Measurements from ENCODE around the gene RAE1. TPM values are rescaled to one million over a fixed set of nuclear protein-coding genes. Genes with fewer than 3 reads are reported as not detected.

RAE1 gene
- total RNA-seq, 2 experiments from 2014 or later: 49.7 to 52.0 TPM

DNA sequence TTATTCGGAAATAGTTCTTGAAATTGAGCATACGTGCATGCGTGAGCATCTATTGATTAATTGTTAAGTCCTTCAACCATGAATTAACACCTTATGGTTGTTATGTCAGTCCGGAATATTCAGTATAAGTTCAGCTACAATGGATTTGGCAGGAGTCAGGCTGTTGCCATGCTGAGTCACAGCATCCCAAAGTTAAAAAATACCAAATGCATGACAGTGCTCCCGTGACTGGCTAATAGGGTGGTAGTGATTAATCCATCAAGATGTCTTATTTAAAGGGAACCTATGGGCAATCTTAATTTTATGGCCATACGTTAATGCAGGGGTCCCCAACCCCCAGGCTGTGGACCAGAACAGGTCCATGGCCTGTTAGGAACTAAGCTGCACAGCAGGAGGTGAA lies 10.5 kb downstream of the RAE1 start:
- POLR2A ChIA-PET: no interaction called here

GRCh38 chr20:57364451-57364850 lies 13.4 kb downstream of the RAE1 start:
- POLR2A ChIA-PET: no interaction called here
- CTCF ChIA-PET: no interaction called here

More for the DNA sequence above, 10.5 kb downstream of the RAE1 start:
- CTCF ChIA-PET: interaction anchor here (1.4 kb wide), 1 partner anchor 20 kb away, joined by 3 read pairs; no protein-coding TSS in a partner anchor

GRCh38 chr20:57369596-57369995 lies 18.5 kb downstream of the RAE1 start:
- CTCF ChIA-PET: no interaction called here
- POLR2A ChIA-PET: no interaction called here

GRCh38 chr20:57370316-57370715 lies 19.3 kb downstream of the RAE1 start:
- ChIA-PET CTCF (no interaction called here), POLR2A (no interaction called here)

DNA sequence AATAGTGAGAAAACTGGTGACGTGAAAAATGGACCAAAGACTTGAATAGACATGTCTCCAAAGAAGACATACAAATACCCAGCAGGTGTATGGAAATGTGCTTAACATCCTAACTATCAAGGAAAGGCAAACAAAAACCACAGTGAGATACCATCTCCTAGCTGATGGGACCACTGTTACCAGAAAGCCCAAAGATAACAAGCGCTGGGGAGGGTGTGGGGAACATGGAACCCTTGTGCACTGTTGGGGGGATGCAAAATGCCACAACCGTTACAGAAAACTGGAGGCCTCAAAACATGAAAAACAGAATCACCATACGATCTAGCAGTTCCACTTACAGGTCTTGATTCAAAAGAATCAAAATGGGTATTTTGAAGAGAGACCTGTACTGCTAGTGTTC lies 20.3 kb downstream of the RAE1 start:
- CTCF ChIA-PET: no interaction called here
- POLR2A ChIA-PET: no interaction called here

DNA sequence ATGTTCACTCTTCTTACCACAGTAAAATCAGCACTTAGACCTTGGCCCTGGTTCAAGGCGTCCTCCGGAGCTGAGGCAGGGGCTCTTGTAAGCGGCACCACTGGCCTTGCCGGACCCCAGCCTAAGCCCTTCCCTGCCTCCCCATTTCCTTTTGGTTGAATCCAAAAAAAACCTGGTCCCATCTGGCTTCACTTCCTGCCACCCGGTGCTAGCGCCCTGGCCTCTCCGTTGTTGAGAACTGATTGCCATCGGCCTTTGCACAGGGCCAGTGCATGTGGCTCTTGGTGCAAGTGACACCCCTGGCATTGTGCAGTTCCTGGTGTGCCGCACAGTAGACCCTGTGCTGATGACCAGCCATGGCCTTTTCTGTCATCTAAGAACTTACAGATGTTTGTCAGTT lies 21.1 kb downstream of the RAE1 start:
- POLR2A ChIA-PET: no interaction called here
- CTCF ChIA-PET: no interaction called here

DNA sequence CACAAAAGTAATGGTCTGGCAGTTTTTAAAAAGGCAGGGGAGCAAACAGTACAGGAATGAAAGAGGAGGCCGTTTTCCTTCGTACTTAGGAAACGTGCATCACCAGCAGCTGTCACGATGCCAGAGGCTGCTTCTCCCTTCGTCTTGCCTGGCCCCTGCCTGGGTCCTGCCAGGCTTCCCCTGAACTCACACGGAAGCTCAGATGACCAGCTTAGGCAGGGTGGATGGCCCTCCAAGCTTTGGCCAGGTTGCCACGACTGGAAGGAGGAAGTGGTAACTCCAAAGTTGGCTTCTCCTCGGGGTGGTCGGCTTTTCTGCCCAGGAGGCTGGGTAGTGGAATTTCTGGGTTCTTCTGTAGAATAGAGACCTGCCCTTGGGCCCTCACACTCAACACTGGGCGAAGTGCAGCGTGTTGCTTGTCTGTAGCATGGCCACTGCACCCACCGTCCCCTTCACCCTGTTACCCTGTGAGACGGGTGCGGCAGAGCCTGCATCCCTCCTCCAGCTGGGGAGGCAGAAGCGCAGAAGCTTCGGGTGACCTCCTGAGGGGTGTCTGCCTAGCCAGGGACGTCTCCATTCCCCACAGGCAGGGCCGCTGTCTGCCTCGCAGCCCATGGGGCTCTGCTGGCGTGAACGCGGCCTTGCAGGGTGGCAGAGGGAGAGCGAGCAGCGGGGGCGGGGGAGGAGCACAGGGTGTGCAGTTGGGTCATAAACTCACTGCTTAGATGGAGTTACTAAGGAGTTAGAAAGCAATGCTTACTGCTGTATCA lies 21.7 kb downstream of the RAE1 start:
- CTCF ChIA-PET: no interaction called here
- POLR2A ChIA-PET: no interaction called here

DNA sequence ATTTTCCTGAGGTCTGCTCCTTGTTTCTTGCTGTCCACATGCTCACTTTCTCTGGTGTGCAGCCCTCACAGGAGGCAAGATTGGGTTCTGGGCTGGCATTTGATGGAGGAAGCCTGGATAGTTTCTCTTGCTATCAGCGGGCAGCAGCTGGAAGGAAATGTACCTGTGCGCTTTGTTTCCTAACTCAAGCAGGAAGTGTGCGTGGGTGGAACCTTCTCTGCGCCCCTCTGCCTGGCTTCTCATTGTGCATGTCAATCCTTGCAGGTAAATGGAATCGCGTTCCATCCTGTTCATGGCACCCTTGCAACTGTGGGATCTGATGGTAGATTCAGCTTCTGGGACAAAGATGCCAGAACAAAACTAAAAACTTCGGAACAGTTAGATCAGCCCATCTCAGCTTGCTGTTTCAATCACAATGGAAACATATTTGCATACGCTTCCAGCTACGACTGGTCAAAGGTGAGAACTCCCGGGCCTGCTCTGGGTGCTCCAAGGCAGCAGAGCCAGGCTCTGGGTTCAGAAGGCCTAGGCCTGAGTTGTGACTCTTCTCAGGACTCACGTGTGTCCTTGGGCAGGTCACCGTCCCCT lies 23.4 kb downstream of the RAE1 start:
- POLR2A ChIA-PET: no interaction called here

DNA sequence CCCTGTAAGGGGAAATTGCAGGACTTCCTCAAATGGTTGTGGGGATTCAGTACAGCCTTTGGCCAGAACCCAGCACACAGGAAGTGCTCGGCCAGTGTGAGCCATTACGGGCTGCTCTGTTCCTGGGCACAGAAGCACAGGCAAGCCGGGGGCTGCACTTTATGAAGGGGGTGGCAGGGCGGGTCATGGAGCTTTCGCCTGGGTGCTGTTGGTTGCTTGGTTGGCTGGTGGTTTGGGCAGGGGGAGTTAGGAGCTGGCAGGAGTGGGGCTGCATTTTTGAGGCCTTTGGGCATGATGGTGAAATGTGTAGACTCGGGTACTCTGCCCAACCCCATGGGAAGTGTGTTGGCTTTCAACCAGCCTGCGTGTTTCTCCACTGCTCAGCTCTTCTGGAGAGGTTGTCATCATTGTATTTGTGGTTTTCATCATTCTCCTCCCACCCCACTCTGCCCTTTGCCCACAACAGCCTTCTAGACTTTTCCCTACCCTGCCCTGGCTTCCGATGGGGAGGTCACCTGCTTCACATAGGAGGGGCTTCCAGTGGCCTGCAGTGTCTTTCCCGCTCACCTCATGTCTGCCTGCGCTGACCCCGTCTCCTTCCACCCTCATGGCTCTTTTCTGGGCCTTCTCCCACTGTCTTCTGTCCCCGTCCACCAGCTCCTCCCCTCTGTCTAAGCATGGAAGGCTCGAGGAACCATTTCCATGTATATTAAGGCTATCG lies 24.0 kb downstream of the RAE1 start:
- CTCF ChIA-PET: interaction anchor here (1.6 kb wide), 1 partner anchor 23 kb away, joined by 3 read pairs; no protein-coding TSS in a partner anchor
- POLR2A ChIA-PET: no interaction called here

More for the DNA sequence above, 23.4 kb downstream of the RAE1 start:
- CTCF ChIA-PET: interaction anchor here (1.6 kb wide), 1 partner anchor 24 kb away, joined by 3 read pairs; no protein-coding TSS in a partner anchor

DNA sequence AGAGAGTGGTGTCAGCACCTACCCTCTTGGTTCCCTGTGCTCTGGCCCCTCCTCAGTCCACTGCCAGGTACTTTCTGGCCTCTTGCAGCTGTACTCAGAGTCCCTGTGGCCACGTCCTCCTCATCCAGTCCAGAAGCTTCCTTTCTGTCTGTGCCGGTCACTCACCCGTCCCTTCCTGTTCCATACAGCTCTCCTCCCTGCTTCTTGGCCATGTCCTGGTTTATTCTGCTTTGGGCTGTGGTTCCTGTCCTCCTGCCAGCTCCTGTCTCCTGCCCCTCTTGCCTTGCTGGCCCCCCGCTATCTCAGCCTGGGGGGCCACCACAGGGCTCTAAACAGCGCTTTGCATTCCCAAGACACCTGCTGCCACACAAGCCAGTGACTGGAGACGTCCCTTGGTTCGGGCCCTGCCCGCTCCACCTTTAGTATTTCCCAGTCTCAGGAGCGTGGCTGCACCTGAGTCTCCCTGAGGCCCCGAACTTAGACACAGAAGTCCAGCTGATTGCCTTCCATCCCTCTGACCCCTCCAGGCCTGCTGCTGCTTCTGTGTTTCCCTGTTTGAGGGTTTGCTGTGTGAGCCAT lies 24.7 kb downstream of the RAE1 start:
- ChIA-PET POLR2A (no interaction called here), CTCF (interaction anchor here (1.4 kb wide), 1 partner anchor 120 kb away, joined by 4 read pairs; no protein-coding TSS in a partner anchor)

GRCh38 chr20:57377350-57377749 lies 26.3 kb downstream of the RAE1 start:
- POLR2A ChIA-PET: no interaction called here
- CTCF ChIA-PET: no interaction called here

- ChIA-PET POLR2A (no interaction called here), CTCF (interaction anchor here (3.0 to 3.2 kb wide), 2 partner anchors 14 to 118 kb away, joined by 7 to 14 read pairs; partner anchors contain the start of gene RBM38)
These were observed 27.1 kb downstream of the RAE1 start for GRCh38 chr20:57378107-57378506.

DNA sequence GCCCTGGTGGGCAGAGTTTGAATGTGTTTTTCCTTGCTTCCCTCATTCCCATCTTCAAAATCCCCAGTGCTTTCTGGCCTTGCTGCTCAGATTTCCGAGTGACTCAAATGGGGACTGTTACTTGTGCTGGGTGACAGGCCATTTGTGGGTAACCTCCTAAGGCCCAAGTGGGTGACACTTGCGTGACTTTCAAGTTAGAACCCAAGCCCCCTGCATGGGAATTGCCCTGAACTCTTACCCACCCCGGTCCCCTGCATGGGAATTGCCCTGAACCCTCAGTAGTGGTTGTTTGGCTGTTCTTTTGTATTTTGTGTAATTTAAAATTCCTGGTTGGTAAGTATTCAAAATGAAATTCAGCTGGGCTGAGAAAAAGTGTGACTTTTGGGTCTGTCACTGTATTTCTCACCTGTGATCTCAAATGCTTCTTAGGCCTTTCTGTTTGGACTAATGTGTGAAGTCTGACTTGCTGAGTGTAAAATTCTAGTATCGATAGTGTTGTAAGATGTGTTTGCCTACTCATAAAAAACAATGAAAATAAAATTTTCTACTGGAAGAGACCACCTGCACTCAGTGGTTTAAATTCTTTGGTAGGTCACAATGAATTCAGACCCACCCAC lies 27.7 kb downstream of the RAE1 start:
- POLR2A ChIA-PET: interaction anchor here (0.9 kb wide), 1 partner anchor 241 kb away, joined by 3 read pairs; no protein-coding TSS in a partner anchor

DNA sequence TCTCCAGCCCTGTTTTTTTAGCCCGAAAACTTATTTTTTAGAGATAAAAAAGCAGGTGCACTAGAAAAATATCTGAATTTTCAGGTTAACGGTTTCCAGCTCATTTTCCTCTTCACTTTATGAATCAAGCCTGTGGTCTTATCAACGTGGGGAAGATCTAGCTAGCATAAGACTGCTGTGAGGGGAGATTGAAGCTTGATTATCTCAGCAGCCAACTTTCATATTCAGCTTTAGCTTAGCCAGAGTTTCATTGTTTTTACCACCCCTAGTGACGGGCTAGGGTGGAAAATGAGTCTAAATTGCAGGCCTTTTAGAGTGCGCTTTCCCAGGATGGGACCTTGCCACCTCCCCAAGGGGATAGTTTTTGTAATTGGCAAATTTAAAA lies 28.2 kb downstream of the RAE1 start:
- ChIA-PET POLR2A (interaction anchor here (0.9 kb wide), 1 partner anchor 240 kb away, joined by 3 read pairs; no protein-coding TSS in a partner anchor), CTCF (interaction anchor here (1.7 to 3.2 kb wide), 3 partner anchors 13 to 117 kb away, joined by 6 to 14 read pairs (median 7); partner anchors contain the start of gene RBM38)

More for the DNA sequence above, 27.7 kb downstream of the RAE1 start:
- CTCF ChIA-PET: interaction anchor here (1.7 to 3.2 kb wide), 3 partner anchors 13 to 117 kb away, joined by 6 to 14 read pairs (median 7); partner anchors contain the start of gene RBM38

- POLR2A ChIA-PET: no interaction called here
- CTCF ChIA-PET: interaction anchor here (1.7 to 3.3 kb wide), 4 partner anchors 12 to 116 kb away, joined by 6 to 15 read pairs (median 10); partner anchors contain the start of gene RBM38
These were observed 29.2 kb downstream of the RAE1 start for GRCh38 chr20:57380081-57380750.

- ChIA-PET POLR2A (interaction anchor here (0.6 to 1.4 kb wide), 2 partner anchors 16 to 328 kb away, joined by 3 to 5 read pairs; partner anchors contain the start of gene PMEPA1), CTCF (interaction anchor here (0.7 to 3.3 kb wide), 15 partner anchors 8 to 214 kb away, joined by 3 to 15 read pairs (median 4); no protein-coding TSS in a partner anchor)
These were observed 30.8 kb downstream of the RAE1 start for GRCh38 chr20:57381596-57382503.

GRCh38 chr20:57382516-57382915 lies 31.5 kb downstream of the RAE1 start:
- ChIA-PET CTCF (interaction anchor here (0.7 to 3.3 kb wide), 12 partner anchors 10 to 152 kb away, joined by 3 to 15 read pairs (median 5); no protein-coding TSS in a partner anchor), POLR2A (interaction anchor here (0.6 to 1.4 kb wide), 2 partner anchors 16 to 327 kb away, joined by 3 to 5 read pairs; partner anchors contain the start of gene PMEPA1)
